Renal cortical epithelial cell (primary cell): ENCODE measurements around the gene FLACC1. TPM values are rescaled to one million over a fixed set of nuclear protein-coding genes. Genes with fewer than 3 reads are reported as not detected.
"Not testable (repeated sequence)": the region's sequence is repeated elsewhere in the genome, so short reads cannot be mapped to it uniquely, and the experiment has no call there.

Experiments used
- DNase-seq: peaks from one replicate; pipeline ENCODE4 v3.0.0-alpha.2; 2011; ENCODE audit warnings: low read depth
- total RNA-seq: library from RNA; depleted of rRNA; stranded (reverse); fragments of >200 nt; gene quantifications from 2 replicates; pipeline ENCODE4 v1.2.3, GENCODE V29; 2014

FLACC1 gene
- total RNA-seq, 1 donor from 2014 or later: 0.45 TPM

DNA sequence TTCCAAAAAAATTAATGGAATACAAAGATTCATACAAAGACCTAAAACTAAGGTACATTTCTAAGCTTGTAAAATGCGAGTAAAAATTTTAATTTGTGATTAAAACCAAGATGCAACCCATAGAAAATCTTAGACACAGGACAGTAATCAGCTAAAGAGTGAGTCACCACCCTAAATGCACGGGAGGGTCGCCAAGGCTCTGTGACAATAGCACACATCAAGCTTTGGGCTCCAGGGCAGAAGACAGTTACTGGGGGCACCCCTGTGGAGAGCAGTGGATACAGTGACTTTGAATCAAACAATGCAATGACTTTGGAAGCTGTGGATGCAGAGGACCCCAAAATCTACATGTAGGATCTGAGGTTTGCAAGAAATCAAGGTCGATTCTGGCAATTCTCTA, 7.5 kb downstream of the FLACC1 start:
- DNase-seq: no peak

DNA sequence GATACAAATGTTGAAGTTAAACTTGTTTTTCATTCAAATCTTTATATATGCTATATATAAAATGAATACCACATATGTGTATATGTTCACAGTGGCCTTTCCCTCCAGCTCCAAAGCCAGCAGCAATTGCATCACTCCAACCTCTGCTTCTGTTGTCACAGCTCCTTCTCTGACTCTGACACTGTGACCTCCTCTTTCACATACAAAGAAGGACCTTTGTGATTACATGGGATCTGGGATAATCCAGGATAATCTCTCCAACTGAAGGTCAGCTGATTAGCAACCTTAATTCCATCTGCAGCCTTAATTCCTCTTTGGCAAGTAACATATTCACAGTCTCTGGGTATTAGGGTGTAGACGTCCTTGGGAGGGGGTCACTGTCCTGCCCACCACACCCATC, 8.4 kb downstream of the FLACC1 start:
- DNase-seq: no peak

GRCh38 chr2:201347138-201347537, 10.0 kb downstream of the FLACC1 start:
- DNase-seq: no peak

GRCh38 chr2:201345625-201346213, 11.4 kb downstream of the FLACC1 start:
- DNase-seq: no peak

GRCh38 chr2:201344663-201345366, 12.3 kb downstream of the FLACC1 start:
- DNase-seq: no peak

GRCh38 chr2:201343559-201343958, 13.6 kb downstream of the FLACC1 start:
- DNase-seq: no peak

- no peak for DNase-seq
These were observed 14.2 kb downstream of the FLACC1 start for GRCh38 chr2:201342923-201343322.

GRCh38 chr2:201329409-201329808, 27.7 kb downstream of the FLACC1 start:
- no peak for DNase-seq

DNA sequence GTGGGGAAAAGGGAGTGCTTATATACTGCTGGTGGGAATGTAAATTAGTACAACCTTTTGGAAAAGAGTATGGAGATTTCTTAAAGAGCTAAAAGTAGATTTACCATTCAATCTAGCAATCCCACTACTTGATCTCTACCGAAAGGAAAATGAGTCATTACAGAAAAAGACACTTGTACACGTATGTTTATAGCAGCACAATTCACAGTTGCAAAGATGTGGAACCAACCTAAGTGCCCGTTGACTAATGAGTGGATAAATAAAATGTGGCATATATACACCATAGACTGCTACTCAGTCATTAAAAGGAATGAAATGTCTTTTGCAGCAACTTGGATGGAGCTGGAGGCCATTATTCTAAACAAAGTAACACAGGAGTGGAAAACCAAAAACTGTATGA, 29.5 kb downstream of the FLACC1 start:
- no peak for DNase-seq

- DNase-seq: no peak
These were observed 34.4 kb downstream of the FLACC1 start for GRCh38 chr2:201322772-201323171.

GRCh38 chr2:201320701-201321100, 36.4 kb downstream of the FLACC1 start:
- no peak for DNase-seq

GRCh38 chr2:201320257-201320656, 36.9 kb downstream of the FLACC1 start:
- DNase-seq: no peak

- DNase-seq: no peak
These were observed 37.6 kb downstream of the FLACC1 start for GRCh38 chr2:201319511-201319910.

GRCh38 chr2:201313362-201313761, 43.8 kb downstream of the FLACC1 start:
- no peak for DNase-seq

GRCh38 chr2:201308914-201309313, 48.2 kb downstream of the FLACC1 start:
- no peak for DNase-seq

DNA sequence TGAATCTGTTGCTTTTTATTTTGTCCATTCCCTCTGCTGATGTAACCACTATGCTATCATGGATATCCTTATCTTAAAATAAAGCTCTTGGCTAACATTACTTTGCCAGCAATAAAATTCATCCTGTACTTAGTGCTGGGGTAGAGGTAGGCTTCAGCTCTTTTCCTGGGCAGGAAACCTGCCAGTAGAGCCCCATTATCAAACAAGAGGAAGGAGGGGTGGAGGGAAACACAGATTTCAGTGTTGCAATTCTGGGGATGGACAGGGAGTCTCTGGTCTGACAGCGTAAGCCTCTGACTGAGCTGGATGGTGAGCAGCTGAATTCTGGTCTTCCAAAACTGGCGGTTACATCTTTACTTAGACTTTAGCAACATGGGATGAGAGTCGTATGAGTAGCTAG, 49.3 kb downstream of the FLACC1 start:
- no peak for DNase-seq

DNA sequence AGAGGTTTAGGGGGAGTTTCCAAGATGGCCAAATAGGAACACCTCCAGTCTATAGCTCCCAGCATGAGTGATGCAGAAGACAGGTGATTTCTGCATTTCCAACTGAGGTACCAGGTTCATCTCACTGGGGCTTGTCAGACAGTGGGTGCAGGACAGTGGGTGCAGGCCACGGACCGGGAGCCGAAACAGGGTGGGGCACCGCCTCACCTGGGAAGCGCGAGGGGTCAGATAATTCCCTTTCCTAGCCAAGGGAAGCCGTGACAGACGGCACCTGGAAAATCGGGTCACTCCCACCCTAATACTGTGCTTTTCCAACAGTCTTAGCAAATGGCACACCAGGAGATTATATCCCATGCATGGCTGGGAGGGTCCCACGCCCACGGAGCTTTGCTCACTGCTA, 57.2 kb downstream of the FLACC1 start:
- DNase-seq: not testable (repeated sequence)

- DNase-seq: peak; percentile 3
These were observed 58.6 kb downstream of the FLACC1 start for GRCh38 chr2:201298462-201299052.

- not testable (repeated sequence) for DNase-seq
These were observed 66.5 kb downstream of the FLACC1 start for GRCh38 chr2:201290457-201291148.

DNA sequence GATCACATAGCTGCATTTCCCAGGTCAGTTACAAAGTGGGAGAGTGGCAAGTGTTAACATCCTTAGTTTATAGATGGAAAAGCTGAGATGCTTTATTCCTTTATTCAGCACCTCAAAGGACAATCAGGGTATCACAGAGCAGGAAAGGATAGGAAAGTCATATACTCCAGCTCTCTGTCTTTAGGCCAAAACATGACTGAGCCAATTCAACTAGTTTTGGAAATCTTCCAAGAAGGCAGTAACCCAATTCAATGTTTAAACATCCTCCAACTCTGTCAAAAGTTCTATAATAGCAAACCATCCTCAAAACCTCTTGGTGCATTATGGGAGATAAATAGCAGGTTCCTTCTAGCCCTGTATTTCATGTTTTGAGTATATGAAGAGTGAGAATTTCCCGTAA, 71.6 kb downstream of the FLACC1 start:
- no peak for DNase-seq

DNA sequence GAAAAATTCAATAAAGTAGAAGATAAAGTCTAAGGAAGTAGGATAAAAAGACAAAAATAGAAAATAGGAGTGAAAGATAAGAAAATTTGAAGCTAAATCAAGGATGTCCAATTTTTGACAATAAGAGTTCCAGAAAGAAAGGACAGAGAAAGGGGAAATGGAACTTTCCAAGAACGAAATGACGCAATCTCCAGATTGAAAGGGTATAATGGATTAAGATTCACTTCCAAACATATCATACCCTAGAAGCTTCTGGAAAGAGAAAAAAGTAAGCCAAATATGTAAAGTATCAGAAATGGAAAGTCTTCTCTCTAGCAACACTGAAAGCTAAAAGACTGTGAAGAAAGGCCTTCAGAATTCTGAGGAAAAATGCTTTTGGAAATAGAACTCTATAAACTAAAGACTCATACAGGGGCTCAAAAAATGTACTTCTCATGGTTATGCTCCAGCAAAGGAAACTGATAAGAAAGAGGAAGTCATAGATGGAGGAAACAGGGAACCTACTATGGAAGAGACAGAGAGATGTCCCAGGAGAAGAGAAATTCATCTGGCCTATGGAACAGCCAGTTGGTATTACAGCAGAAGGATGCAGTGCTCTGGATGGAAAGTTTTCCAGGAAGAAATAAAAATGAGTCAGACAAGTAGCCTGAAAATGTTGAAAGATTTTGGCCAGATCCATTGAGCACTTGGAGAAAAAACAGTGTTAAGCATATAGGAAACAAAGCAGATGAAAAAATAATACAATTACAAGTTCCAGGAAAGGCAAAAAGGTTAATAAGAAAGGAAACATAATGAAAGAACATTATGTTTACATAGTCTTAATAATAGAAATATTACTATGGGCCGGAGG, 76.7 kb downstream of the FLACC1 start:
- no peak for DNase-seq

GRCh38 chr2:201279079-201279478, 78.1 kb downstream of the FLACC1 start:
- DNase-seq: no peak
